ENCODE results near the gene BNIP3.

Gene BNIP3

DNA sequence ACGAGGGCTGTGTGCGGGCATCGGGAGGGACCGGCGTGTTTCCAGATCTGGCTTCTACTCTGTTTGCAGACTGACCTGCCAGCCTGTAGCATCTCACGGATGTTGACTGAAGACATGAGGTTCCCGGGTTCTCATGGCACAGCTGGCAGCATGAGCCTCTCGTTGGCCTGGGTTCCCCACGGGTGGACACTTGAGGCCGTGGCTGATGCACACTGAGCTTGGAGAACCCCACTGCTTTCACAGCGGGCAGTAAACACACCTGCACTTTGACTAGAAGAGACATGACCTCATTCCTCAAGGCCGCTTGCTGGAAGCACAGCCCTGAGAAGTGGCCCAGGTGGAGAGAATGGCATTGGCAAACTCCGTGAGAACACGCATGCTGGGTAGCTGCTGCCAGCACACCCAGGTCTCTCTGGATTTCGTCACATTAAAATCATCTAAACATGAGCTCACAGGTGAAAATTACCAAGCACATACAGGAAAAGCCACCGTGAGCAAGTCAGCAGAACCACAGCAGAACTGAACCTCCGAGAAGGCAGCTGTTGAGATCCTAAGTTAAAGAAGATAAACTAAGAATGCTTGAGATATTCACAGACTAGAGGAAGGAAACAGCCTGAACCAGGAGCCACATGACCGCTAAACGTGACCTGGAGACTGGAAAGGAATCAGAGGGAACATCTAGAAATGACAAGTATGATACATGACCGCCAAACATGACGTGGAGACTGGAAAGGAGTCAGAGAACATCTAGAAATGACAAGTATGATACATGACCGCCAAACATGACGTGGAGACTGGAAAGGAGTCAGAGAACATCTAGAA, 32.5 kb downstream of the BNIP3 start:
- no peak overlapping the region for H2AFZ ChIP-seq (ENCODE audit: low read depth, low read length)
- no peaks in the 10 kb centered on the region for H3K27me3 ChIP-seq (ENCODE audit: low read depth, low read length)
- no peak overlapping the region for H3K4me3 ChIP-seq (ENCODE audit: low read length)
- no peak overlapping the region for H3K4me2 ChIP-seq (ENCODE audit: low read length)
- no peak for TF ChIP-seq CTCF (IDR thresholded peaks at IDR 0.05; ENCODE audit: low read depth, low read length)
- TF ChIP-seq EZH2phosphoT487 (IDR thresholded peaks at IDR 0.05; ENCODE audit: low read depth): no peak
- peaks cover 25% of the 10 kb centered on the region for H3K36me3 ChIP-seq (replicated peaks; ENCODE audit: low read depth, low read length)
- H3K9ac ChIP-seq (ENCODE audit: low read length): no peak overlapping the region
- H3K27ac ChIP-seq (ENCODE audit: low read length): no peak overlapping the region
- H3K4me1 ChIP-seq (ENCODE audit: low read length): no peaks in the 10 kb centered on the region
- no peaks in the 10 kb centered on the region for H3K9me3 ChIP-seq (ENCODE audit: insufficient read depth, low read length)
- no peaks in the 10 kb centered on the region for H3K79me2 ChIP-seq (ENCODE audit: low read length)
- no peaks in the 10 kb centered on the region for H4K20me1 ChIP-seq (ENCODE audit: insufficient read depth, low read length)

GRCh38 chr10:131948501-131948900, 33.2 kb downstream of the BNIP3 start:
- Histone ChIP-seq H2AFZ (ENCODE audit: low read depth, low read length) (no peak overlapping the region), H3K9me3 (ENCODE audit: insufficient read depth, low read length) (no peaks in the 10 kb centered on the region), H3K4me2 (ENCODE audit: low read length) (no peak overlapping the region), H3K4me1 (ENCODE audit: low read length) (no peaks in the 10 kb centered on the region), H3K4me3 (ENCODE audit: low read length) (no peak overlapping the region), H3K27ac (ENCODE audit: low read length) (no peak overlapping the region), H3K79me2 (ENCODE audit: low read length) (no peaks in the 10 kb centered on the region), H3K36me3 (replicated peaks; ENCODE audit: low read depth, low read length) (peaks cover 25% of the 10 kb centered on the region), H3K9ac (ENCODE audit: low read length) (no peak overlapping the region), H4K20me1 (ENCODE audit: insufficient read depth, low read length) (no peaks in the 10 kb centered on the region), H3K27me3 (ENCODE audit: low read depth, low read length) (no peaks in the 10 kb centered on the region)
- TF ChIP-seq CTCF (IDR thresholded peaks at IDR 0.05; ENCODE audit: low read depth, low read length) (no peak), EZH2phosphoT487 (IDR thresholded peaks at IDR 0.05; ENCODE audit: low read depth) (no peak)

DNA sequence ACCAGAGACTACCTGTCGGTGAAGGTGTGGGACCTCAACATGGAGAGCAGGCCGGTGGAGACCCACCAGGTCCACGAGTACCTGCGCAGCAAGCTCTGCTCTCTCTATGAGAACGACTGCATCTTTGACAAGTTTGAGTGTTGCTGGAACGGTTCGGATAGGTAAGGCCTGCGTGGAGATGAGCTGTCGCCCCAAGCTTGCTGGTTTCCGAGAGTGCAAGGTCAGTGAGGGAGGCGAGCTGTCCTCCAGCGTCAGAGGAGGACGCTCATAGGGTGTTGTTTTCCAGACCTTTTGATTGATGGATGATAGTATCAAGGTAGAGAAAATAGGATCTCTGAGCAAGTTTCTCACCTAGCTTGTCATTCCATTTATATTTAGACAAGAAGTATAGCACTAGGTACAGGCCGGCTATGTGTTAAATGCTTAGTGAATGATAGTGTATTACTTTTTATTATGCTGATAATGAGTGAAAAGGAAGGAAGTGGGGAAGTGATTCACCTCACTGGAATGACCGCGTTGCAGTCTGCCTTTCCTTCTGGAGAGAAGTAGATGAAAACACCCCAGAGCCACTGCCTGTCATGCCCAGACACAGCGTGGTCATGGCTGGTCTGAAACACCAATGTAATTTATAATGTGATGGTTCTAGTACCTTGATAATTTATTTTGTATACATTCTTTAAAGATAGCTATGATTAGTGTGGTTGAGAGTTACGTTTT, 33.9 kb downstream of the BNIP3 start:
- Histone ChIP-seq H3K27me3 (ENCODE audit: low read depth, low read length) (no peaks in the 10 kb centered on the region), H4K20me1 (ENCODE audit: insufficient read depth, low read length) (no peaks in the 10 kb centered on the region), H3K79me2 (ENCODE audit: low read length) (no peaks in the 10 kb centered on the region), H2AFZ (ENCODE audit: low read depth, low read length) (no peak overlapping the region), H3K27ac (ENCODE audit: low read length) (no peak overlapping the region), H3K4me2 (ENCODE audit: low read length) (no peak overlapping the region), H3K4me3 (ENCODE audit: low read length) (no peak overlapping the region), H3K9ac (ENCODE audit: low read length) (no peak overlapping the region), H3K9me3 (ENCODE audit: insufficient read depth, low read length) (no peaks in the 10 kb centered on the region), H3K36me3 (replicated peaks; ENCODE audit: low read depth, low read length) (peaks cover 25% of the 10 kb centered on the region), H3K4me1 (ENCODE audit: low read length) (no peaks in the 10 kb centered on the region)
- TF ChIP-seq CTCF (IDR thresholded peaks at IDR 0.05; ENCODE audit: low read depth, low read length) (no peak), EZH2phosphoT487 (IDR thresholded peaks at IDR 0.05; ENCODE audit: low read depth) (no peak)

- TF ChIP-seq EZH2phosphoT487 (IDR thresholded peaks at IDR 0.05; ENCODE audit: low read depth): no peak
- no peak for TF ChIP-seq CTCF (IDR thresholded peaks at IDR 0.05; ENCODE audit: low read depth, low read length)
- H2AFZ ChIP-seq (ENCODE audit: low read depth, low read length): no peak overlapping the region
- no peaks in the 10 kb centered on the region for H4K20me1 ChIP-seq (ENCODE audit: insufficient read depth, low read length)
- H3K4me1 ChIP-seq (ENCODE audit: low read length): no peaks in the 10 kb centered on the region
- no peaks in the 10 kb centered on the region for H3K9me3 ChIP-seq (ENCODE audit: insufficient read depth, low read length)
- no peak overlapping the region for H3K9ac ChIP-seq (ENCODE audit: low read length)
- H3K4me3 ChIP-seq (ENCODE audit: low read length): no peak overlapping the region
- no peaks in the 10 kb centered on the region for H3K79me2 ChIP-seq (ENCODE audit: low read length)
- H3K36me3 ChIP-seq (replicated peaks; ENCODE audit: low read depth, low read length): peaks cover 25% of the 10 kb centered on the region
- H3K27me3 ChIP-seq (ENCODE audit: low read depth, low read length): no peaks in the 10 kb centered on the region
- H3K4me2 ChIP-seq (ENCODE audit: low read length): no peak overlapping the region
- no peak overlapping the region for H3K27ac ChIP-seq (ENCODE audit: low read length)
Observed at GRCh38 chr10:131946880-131947279, 34.8 kb downstream of the BNIP3 start.

Measured in OCI-LY3 (cell line).